CD4-positive, alpha-beta T cell (primary cell): ENCODE measurements around the gene FAT1. TPM values are rescaled to one million over a fixed set of nuclear protein-coding genes. Genes with fewer than 3 reads are reported as not detected.

Experiments
- ATAC-seq: fragments of 200-7000 bp; cut with Tn5 transposase; one replicate; pipeline ENCODE4 v1.10.0; 2022; ENCODE audit warnings: mild to moderate bottlenecking; ENCODE audit not compliant: poor library complexity
- CTCF ChIA-PET: fragments of 350-600 bp; sonication (Branson Sonifier 250); formaldehyde crosslinking; loops from one replicate; lab custom pipeline; 2021; ENCODE audit warnings: antibody characterized with exemption, inconsistent platforms; lab: Charles Lee
- POLR2A ChIA-PET: fragments of 350-600 bp; sonication (Branson Sonifier 250); formaldehyde crosslinking; loops from one replicate; lab custom pipeline; 2021; ENCODE audit warnings: antibody characterized with exemption, inconsistent platforms; lab: Charles Lee
- DNase-seq, 14 experiments: peaks; one replicate each; pipeline ENCODE4 v3.0.0-alpha.2; 2013 to 2020; ENCODE audit warnings: mixed read lengths in 2 of 14
- H3K27ac ChIP-seq, 2 donors: one replicate each; pipeline versions ENCODE4 v1.5.1 to v1.7.0; 2013; ENCODE audit warnings: low read length in 2 of 2, low read depth in 1 of 2, mild to moderate bottlenecking in 1 of 2
- H3K27me3 ChIP-seq, 2 experiments: 1 replicate in 1 of 2; 2 replicates in 1 of 2; pipeline versions ENCODE4 v1.6.1 to v1.7.0; 2013; ENCODE audit warnings: low read length in 2 of 2, control low read depth in 1 of 2, mild to moderate bottlenecking in 1 of 2, moderate library complexity in 1 of 2; ENCODE audit not compliant: insufficient read depth in 2 of 2, control insufficient read depth in 1 of 2
- H3K36me3 ChIP-seq: one replicate; pipeline ENCODE4 v1.6.1; 2013; ENCODE audit warnings: low read length, control low read depth; ENCODE audit not compliant: insufficient read depth
- H3K4me1 ChIP-seq: one replicate; pipeline ENCODE4 v1.6.1; 2013; ENCODE audit warnings: low read length, control low read depth; ENCODE audit not compliant: insufficient read depth
- H3K4me3 ChIP-seq: one replicate; pipeline ENCODE4 v1.5.1; 2013; ENCODE audit warnings: mild to moderate bottlenecking, low read length, moderate library complexity
- H3K9me3 ChIP-seq, 2 experiments: 1 replicate in 1 of 2; 2 replicates in 1 of 2; pipeline versions ENCODE4 v1.6.1 to v1.7.0; 2013; ENCODE audit warnings: low read length in 2 of 2, mild to moderate bottlenecking in 2 of 2, control low read depth in 1 of 2, moderate library complexity in 1 of 2; ENCODE audit not compliant: control insufficient read depth in 1 of 2, insufficient read depth in 1 of 2
- H3K27ac Mint-ChIP-seq: one replicate; pipeline ENCODE4 v1.8.0; 2020; ENCODE audit warnings: mixed read lengths
- H3K27me3 Mint-ChIP-seq: one replicate; pipeline ENCODE4 v1.8.0; 2021; ENCODE audit warnings: mixed read lengths
- H3K36me3 Mint-ChIP-seq: one replicate; pipeline ENCODE4 v1.8.0; 2021; ENCODE audit warnings: low read depth, mixed read lengths
- H3K4me1 Mint-ChIP-seq: one replicate; pipeline ENCODE4 v1.8.0; 2021; ENCODE audit warnings: low read depth, mixed read lengths
- H3K4me3 Mint-ChIP-seq: one replicate; pipeline ENCODE4 v1.8.0; 2020; ENCODE audit warnings: mild to moderate bottlenecking, mixed read lengths
- H3K9me3 Mint-ChIP-seq: one replicate; pipeline ENCODE4 v1.8.0; 2020; ENCODE audit warnings: mixed read lengths
- CTCF ChIP-seq: fragments of 200-600 bp; IDR thresholded peaks from one replicate; pipeline ENCODE4 v1.8.0; 2022; ENCODE audit warnings: antibody characterized with exemption, mild to moderate bottlenecking
- intact Hi-C, 2 experiments: fragments of 100-400 bp; cut with DNase I in 1 of 2; cut with micrococcal nuclease in 1 of 2; formaldehyde crosslinking; loops; one replicate each; pipeline versions ENCODE4 v1.15.1 to v1.9.0; 2023 to 2025; cut with DNase I, micrococcal nuclease
- total RNA-seq, 174 experiments: library from RNA in 2 of 174; stranded (reverse) in 2 of 174; gene quantifications; one replicate each; pipeline ENCODE4 v1.2.3 and lab custom pipeline; 2021 to 2026

FAT1 gene
- total RNA-seq, 2 experiments from 2014 or later: 0.03 TPM; not detected in 1

- no peak for TF ChIP-seq CTCF
- intact Hi-C loops: no loop called here
- Histone ChIP-seq H3K27ac (no peak overlapping the region), H3K4me3 (no peak overlapping the region), H3K4me1 (no peaks in the 10 kb centered on the region), H3K9me3 (peaks cover 0 to 13% of the 10 kb centered on the region in 2 experiments), H3K27me3 (no peaks in the 10 kb centered on the region), H3K36me3 (no peaks in the 10 kb centered on the region)
- CTCF ChIA-PET: no interaction called here
- no peaks in the 10 kb centered on the region for H3K4me1 Mint-ChIP-seq
- no peak for DNase-seq
- H3K36me3 Mint-ChIP-seq: no peaks in the 10 kb centered on the region
- no peak for ATAC-seq
- H3K27me3 Mint-ChIP-seq: no peaks in the 10 kb centered on the region
- peaks cover 5% of the 10 kb centered on the region for H3K9me3 Mint-ChIP-seq
- H3K4me3 Mint-ChIP-seq: no peak overlapping the region
- no peak overlapping the region for H3K27ac Mint-ChIP-seq
- POLR2A ChIA-PET: no interaction called here
Observed at GRCh38 chr4:186702297-186702696, 21.4 kb downstream of the FAT1 start.

- H3K27ac ChIP-seq: no peak overlapping the region
- no peak for TF ChIP-seq CTCF
- Mint-ChIP-seq H3K36me3 (no peaks in the 10 kb centered on the region), H3K9me3 (peaks cover 5% of the 10 kb centered on the region), H3K4me3 (no peak overlapping the region), H3K27ac (no peak overlapping the region), H3K4me1 (no peaks in the 10 kb centered on the region), H3K27me3 (no peaks in the 10 kb centered on the region)
- ChIA-PET POLR2A (no interaction called here), CTCF (no interaction called here)
- no peaks in the 10 kb centered on the region for H3K4me1 ChIP-seq
- ATAC-seq (no peak), DNase-seq (no peak)
- H3K4me3 ChIP-seq: no peak overlapping the region
- intact Hi-C loops: no loop called here
- H3K36me3 ChIP-seq: no peaks in the 10 kb centered on the region
- no peaks in the 10 kb centered on the region for H3K27me3 ChIP-seq
- H3K9me3 ChIP-seq: peaks cover 0 to 16% of the 10 kb centered on the region in 2 experiments
Observed at GRCh38 chr4:186701788-186702187, 21.9 kb downstream of the FAT1 start.

- Mint-ChIP-seq H3K27me3 (no peaks in the 10 kb centered on the region), H3K9me3 (peaks cover 5% of the 10 kb centered on the region), H3K4me3 (no peak overlapping the region), H3K36me3 (no peaks in the 10 kb centered on the region), H3K4me1 (no peaks in the 10 kb centered on the region), H3K27ac (no peak overlapping the region)
- Histone ChIP-seq H3K36me3 (no peaks in the 10 kb centered on the region), H3K27ac (no peak overlapping the region), H3K4me3 (no peak overlapping the region), H3K4me1 (no peaks in the 10 kb centered on the region), H3K9me3 (peaks cover 0 to 21% of the 10 kb centered on the region in 2 experiments), H3K27me3 (no peaks in the 10 kb centered on the region)
- ChIA-PET POLR2A (no interaction called here), CTCF (no interaction called here)
- no peak for TF ChIP-seq CTCF
- no peak for DNase-seq
- ATAC-seq: no peak
- intact Hi-C loops: no loop called here
Observed at GRCh38 chr4:186701273-186701672, 22.4 kb downstream of the FAT1 start.
